ENCODE measurements around the gene FNIP2.
"Not testable (repeated sequence)": the region's sequence is repeated elsewhere in the genome, so short reads cannot be mapped to it uniquely, and the experiment has no call there.

The FNIP2 gene

GRCh38 chr4:158912806-158913205, 144.0 kb downstream of the FNIP2 start:
- no peak for DNase-seq (ENCODE audit: low read depth in 2 of 2)

DNA sequence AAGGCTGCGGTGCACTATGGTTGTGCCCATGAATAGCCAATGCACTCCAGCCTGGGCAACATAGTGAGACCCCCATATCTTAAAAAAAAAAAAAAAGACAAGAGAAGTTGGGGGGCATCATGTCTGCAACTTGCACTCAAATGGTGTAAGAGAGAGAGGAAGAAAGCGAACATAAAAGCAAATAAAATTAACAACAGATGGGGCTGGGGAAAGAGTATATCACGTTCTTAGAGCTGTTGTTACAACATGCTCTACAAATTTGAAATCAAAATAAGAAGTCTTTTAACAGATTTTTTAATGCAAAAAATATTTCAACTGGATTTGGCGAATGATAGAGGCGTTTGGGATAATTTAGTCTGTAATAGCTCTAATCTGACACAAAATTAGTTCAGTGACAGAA, 144.9 kb downstream of the FNIP2 start:
- no peak for DNase-seq (ENCODE audit: low read depth in 2 of 2)

GRCh38 chr4:158914218-158914617, 145.4 kb downstream of the FNIP2 start:
- no peak for DNase-seq (ENCODE audit: low read depth in 2 of 2)

DNA sequence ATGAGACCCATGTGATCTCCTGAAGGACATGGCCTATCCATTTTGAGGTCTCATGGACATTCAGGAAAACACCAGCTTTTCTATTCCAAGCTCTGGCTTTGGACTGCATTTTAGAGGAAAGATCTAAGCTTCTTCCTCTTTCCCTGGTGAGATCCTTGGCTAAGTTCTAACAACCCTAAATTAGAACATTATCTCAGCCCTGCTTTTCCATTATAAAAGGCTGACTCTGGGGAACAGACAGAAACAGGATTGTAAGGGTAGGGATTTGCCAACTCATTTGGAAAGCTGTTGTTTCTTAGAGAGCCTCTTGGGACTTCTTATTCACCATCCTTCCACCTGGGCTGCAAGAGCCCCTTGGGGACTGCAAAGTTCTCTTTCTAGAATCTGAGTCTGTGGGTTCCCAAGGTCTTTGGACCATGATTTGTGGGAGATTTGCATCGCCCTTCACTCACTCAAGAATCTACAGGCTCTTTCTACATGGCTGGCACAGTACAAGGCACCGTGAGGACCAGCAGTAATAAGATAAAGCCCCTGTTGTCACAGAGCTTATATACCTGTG, 146.9 kb downstream of the FNIP2 start:
- DNase-seq (ENCODE audit: low read depth in 2 of 2): no peak

GRCh38 chr4:158920452-158920996, 151.7 kb downstream of the FNIP2 start:
- not testable (repeated sequence) for DNase-seq (ENCODE audit: low read depth in 2 of 2)

DNA sequence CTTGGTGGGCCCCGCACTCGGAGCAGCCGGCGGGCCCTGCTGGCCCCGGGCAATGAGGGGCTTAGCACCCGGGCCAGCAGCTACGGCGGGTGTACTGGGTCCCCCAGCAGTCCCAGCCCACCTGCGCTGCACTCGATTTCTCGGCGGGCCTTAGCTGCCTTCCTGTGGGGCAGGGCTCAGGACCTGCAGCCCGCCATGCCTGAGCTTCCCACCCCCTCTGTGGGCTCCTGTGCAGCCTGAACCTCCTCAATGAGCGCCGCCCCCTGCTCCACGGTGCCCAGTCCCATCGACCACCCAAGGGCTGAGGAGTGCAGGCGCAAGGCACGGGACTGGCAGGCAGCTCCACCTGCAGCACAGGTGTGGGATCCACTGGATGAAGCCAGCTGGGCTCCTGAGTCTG, 158.9 kb downstream of the FNIP2 start:
- not testable (repeated sequence) for DNase-seq (ENCODE audit: low read depth in 2 of 2)

DNA sequence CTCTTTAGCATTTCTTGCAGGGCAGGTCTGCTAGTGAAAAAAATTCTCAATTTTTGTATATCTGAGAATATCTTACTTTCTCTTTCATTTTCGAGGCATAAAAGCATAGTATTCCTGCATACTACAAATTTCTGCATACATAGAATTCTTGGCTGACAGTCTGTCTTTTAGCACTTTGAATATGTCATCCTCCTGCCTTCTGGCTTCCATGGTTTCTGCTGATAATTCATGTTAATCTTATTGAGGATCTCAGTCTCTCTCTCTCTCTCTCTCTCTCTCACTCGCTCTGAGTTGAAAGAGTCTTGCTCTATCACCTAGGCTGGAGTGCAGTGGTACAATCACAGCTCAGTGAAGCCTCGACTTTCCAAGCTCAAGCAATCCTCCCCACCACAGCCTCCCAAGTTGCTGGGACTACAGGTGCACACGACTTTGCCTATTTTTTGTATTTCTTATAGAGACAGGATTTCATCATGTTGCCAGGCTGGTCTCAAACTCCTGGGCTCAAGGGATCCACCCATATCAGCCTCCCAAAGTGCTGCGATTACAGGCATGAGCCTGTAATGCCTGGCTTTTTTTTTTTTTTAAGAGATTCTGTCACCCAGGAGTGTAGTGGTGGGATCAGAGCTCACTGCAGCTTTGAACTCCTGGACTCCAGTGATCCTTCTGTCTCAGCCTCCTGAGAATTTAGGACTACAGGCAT, 161.3 kb downstream of the FNIP2 start:
- no peak for DNase-seq (ENCODE audit: low read depth in 2 of 2)

- DNase-seq (ENCODE audit: low read depth in 2 of 2): no peak
Measured at GRCh38 chr4:158930639-158930972, 161.8 kb downstream of the FNIP2 start.

DNA sequence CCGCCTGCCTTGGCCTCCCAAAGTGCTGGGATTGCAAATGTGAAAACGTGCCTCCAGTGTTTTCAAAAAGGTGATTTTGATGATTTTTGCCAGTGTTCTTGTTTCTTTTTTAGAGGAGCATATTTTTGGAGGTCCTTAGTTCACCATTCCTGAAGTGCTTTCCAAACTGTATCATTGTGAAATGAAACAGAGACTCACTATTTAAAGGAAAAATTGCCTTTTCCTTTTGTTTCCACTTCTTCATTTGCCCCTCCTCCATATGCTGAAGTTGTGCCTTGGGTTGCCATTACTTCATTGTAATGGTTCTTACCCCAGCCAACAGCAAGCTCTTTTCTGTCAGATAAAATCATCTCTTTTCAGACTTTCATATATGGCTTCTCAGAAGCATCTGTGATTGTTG, 164.4 kb downstream of the FNIP2 start:
- DNase-seq (ENCODE audit: low read depth in 2 of 2): no peak

GRCh38 chr4:158934996-158935669, 166.3 kb downstream of the FNIP2 start:
- DNase-seq (ENCODE audit: low read depth in 2 of 2): no peak

GRCh38 chr4:158936238-158936637, 167.4 kb downstream of the FNIP2 start:
- no peak for DNase-seq (ENCODE audit: low read depth in 2 of 2)

DNA sequence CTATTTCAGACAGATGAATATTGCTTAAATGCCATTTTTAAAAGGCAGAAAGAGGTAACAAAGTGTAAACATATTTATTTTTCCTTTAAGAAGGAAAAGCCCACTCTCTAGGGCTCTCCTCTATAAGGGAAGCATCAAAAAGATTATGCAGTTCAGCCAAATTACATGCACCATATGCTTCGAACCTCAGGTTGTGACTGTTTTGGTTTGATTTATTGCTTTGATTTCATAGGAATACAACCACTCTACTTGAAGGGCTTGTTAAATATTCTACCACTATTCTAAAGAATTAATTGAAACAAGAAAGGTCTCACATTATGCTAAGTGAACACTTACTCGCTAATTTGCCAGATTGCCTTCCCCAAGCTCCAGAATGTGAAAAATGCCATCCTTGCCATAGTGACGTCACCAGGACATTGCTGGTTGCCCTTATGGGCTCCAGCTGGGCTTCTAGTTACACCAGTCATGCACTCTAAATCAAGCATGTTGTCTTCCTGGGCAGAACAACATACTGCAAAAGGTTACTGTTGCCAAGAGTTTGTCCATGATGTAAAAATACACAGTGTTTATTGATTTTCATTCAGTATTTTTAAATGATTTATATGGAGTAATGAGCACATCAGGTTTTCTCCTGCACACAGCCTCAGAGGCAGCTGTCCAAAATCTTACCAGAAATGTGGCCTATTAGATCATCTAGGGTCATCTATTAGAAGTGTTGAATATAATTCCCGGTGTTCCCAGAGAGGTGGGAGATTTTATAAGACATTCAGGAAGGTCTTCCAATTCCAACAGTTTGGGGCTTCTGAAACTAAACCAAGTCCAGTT, 169.6 kb downstream of the FNIP2 start:
- no peak for DNase-seq (ENCODE audit: low read depth in 2 of 2)

GRCh38 chr4:158940271-158940670, 171.4 kb downstream of the FNIP2 start:
- no peak for DNase-seq (ENCODE audit: low read depth in 2 of 2)

- DNase-seq (ENCODE audit: low read depth in 2 of 2): no peak
Measured at GRCh38 chr4:158941321-158941720, 172.5 kb downstream of the FNIP2 start.

- DNase-seq (ENCODE audit: low read depth in 2 of 2): no peak
Measured at GRCh38 chr4:158941895-158942294, 173.1 kb downstream of the FNIP2 start.

GRCh38 chr4:158945529-158946108, 176.8 kb downstream of the FNIP2 start:
- no peak for DNase-seq (ENCODE audit: low read depth in 2 of 2)

GRCh38 chr4:158946825-158947224, 178.0 kb downstream of the FNIP2 start:
- DNase-seq (ENCODE audit: low read depth in 2 of 2): no peak

GRCh38 chr4:158948071-158948470, 179.2 kb downstream of the FNIP2 start:
- no peak for DNase-seq (ENCODE audit: low read depth in 2 of 2)

- no peak for DNase-seq (ENCODE audit: low read depth in 2 of 2)
Measured at GRCh38 chr4:158949099-158949498, 180.3 kb downstream of the FNIP2 start.

DNA sequence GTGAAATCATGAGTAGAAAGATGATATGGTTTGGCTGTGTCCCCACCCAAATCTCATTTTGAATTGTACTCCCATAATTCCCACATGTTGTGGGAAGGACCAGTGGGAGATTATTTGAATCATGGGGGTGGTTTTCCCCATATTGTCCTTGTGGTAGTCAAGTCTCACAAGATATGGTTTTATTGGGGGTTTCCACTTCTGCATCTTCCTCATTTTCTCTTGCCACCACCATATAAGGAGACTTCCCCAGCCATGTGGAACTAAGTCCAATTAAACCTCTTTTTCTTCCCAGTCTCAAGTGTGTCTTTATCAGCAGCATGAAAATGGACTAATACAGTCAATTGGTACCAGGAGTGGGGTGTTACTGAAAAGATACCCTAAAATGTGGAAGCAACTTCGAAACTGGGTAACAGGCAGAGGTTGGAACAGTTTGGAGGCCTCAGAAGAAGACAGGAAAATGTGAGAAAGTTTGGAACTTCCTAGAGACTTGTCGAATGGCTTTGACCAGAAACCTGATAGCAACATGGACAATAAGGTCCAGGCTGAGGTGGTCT, 183.5 kb downstream of the FNIP2 start:
- not testable (repeated sequence) for DNase-seq (ENCODE audit: low read depth in 2 of 2)

GRCh38 chr4:158956345-158956744, 187.5 kb downstream of the FNIP2 start:
- not testable (repeated sequence) for DNase-seq (ENCODE audit: low read depth in 2 of 2)

All from stimulated activated CD8-positive, alpha-beta memory T cell treated with anti-CD3 and anti-CD28 coated beads, Interleukin-7, amount 100 ng/mL, for 4 hours (primary cell).